HEK293T (cell line): Measurements from ENCODE around the gene PDIA2.

Source experiments
- CTCF ChIA-PET: fragments of 350-600 bp; formaldehyde crosslinking; extraction: SDS; loops from one replicate; lab custom pipeline; 2021; ENCODE audit warnings: antibody characterized with exemption, inconsistent platforms; lab: Yijun Ruan, JAX
- POLR2A ChIA-PET: fragments of 350-600 bp; formaldehyde crosslinking; extraction: SDS; loops from one replicate; lab custom pipeline; 2020; ENCODE audit warnings: antibody characterized with exemption, inconsistent platforms; lab: Yijun Ruan, JAX
- DNase-seq: peaks from one replicate; pipeline ENCODE4 v3.0.0; 2012; ENCODE audit warnings: mixed read lengths; ENCODE audit errors: extremely low spot score
- ARNT ChIP-seq: fragments of 450-650 bp; IDR thresholded peaks from 2 replicates; pipeline ENCODE4 v1.6.1; 2017; ENCODE audit warnings: mild to moderate bottlenecking
- BHLHE40 ChIP-seq: fragments of 450-650 bp; IDR thresholded peaks from 2 replicates; pipeline ENCODE4 v1.6.1; 2016; ENCODE audit warnings: mild to moderate bottlenecking, moderate library complexity, borderline replicate concordance
- CTBP1 ChIP-seq: fragments of 450-650 bp; IDR thresholded peaks from 2 replicates; pipeline ENCODE4 v1.6.1; 2016; ENCODE audit warnings: borderline replicate concordance
- ELF4 ChIP-seq: fragments of 450-650 bp; IDR thresholded peaks from 2 replicates; pipeline ENCODE4 v1.6.1; 2017; ENCODE audit warnings: antibody characterized with exemption
- FOXA1 ChIP-seq: fragments of 450-650 bp; IDR thresholded peaks from 2 replicates; pipeline ENCODE4 v1.6.1; 2016; ENCODE audit warnings: mild to moderate bottlenecking
- FOXK2 ChIP-seq: fragments of 450-650 bp; IDR thresholded peaks from 2 replicates; pipeline ENCODE4 v1.6.1; 2016; ENCODE audit warnings: mild to moderate bottlenecking
- FOXM1 ChIP-seq: fragments of 450-650 bp; IDR thresholded peaks from 2 replicates; pipeline ENCODE4 v1.6.1; 2017; ENCODE audit warnings: mild to moderate bottlenecking, borderline replicate concordance
- HDGF ChIP-seq: fragments of 450-650 bp; IDR thresholded peaks from 2 replicates; pipeline ENCODE4 v1.6.1; 2017; ENCODE audit warnings: antibody characterized with exemption, borderline replicate concordance
- L3MBTL2 ChIP-seq: fragments of 450-650 bp; conservative IDR thresholded peaks from 2 replicates; pipeline ENCODE4 v1.6.1; 2016; ENCODE audit warnings: mild to moderate bottlenecking
- LEF1 ChIP-seq: fragments of 450-650 bp; IDR thresholded peaks from 2 replicates; pipeline ENCODE4 v1.6.1; 2017; ENCODE audit warnings: mild to moderate bottlenecking, borderline replicate concordance
- NFRKB ChIP-seq: fragments of 450-650 bp; IDR thresholded peaks from 2 replicates; pipeline ENCODE4 v1.6.1; 2016; ENCODE audit warnings: mild to moderate bottlenecking, moderate library complexity
- PKNOX1 ChIP-seq: fragments of 450-650 bp; IDR thresholded peaks from 2 replicates; pipeline ENCODE4 v1.6.1; 2016
- SP1 ChIP-seq: fragments of 450-650 bp; IDR thresholded peaks from 2 replicates; pipeline ENCODE4 v1.6.1; 2017
- SUZ12 ChIP-seq: fragments of 450-650 bp; IDR thresholded peaks from 2 replicates; pipeline ENCODE4 v1.6.1; 2016; ENCODE audit warnings: mild to moderate bottlenecking
- TARDBP ChIP-seq: fragments of 450-650 bp; IDR thresholded peaks from 2 replicates; pipeline ENCODE4 v1.6.1; 2016
- ZNF384 ChIP-seq: fragments of 450-650 bp; IDR thresholded peaks from 2 replicates; pipeline ENCODE4 v1.6.1; 2016

PDIA2 gene

DNA sequence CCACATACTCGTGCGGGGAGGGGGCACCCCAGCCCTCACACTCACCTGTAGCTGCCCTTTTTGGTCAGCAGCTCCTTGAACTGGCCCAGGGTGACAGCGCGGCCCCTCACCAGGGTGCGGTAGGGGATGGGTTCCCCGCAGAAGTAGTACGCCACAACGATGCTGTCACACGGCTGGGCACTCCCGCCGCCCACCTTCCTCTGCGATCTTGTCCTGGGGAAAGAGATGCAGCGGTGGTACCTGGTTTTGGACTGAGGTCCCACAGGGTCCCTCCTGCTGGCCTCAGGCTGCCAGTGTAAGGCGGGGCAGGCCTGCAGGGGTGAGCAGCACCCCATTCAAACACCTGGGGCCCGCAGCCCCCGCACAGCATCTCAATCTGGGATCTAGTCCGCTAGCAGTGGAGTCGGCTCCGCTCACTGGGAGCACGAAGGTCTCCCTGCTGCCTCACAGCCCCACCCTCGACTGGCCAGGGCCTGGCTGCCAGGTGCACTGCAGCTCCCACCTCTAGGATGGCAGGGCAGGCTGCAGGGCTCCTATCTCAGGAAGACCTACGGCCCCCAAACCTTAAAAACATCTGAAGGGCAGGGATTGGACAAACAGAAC lies 6.5 kb downstream of the PDIA2 start:
- ChIA-PET POLR2A (no interaction called here), CTCF (no interaction called here)
- no peak for TF ChIP-seq FOXK2
- no peak for TF ChIP-seq BHLHE40
- no peak for TF ChIP-seq L3MBTL2
- no peak for TF ChIP-seq CTBP1
- no peak for TF ChIP-seq TARDBP
- TF ChIP-seq HDGF, result no peak
- TF ChIP-seq LEF1, result no peak
- TF ChIP-seq NFRKB, result no peak
- no peak for TF ChIP-seq PKNOX1
- no peak for TF ChIP-seq FOXA1
- TF ChIP-seq SUZ12, result no peak
- no peak for TF ChIP-seq FOXM1
- TF ChIP-seq SP1, result no peak
- TF ChIP-seq ZNF384, result no peak
- TF ChIP-seq ARNT, result no peak
- no peak for TF ChIP-seq ELF4
- DNase-seq, result no peak

DNA sequence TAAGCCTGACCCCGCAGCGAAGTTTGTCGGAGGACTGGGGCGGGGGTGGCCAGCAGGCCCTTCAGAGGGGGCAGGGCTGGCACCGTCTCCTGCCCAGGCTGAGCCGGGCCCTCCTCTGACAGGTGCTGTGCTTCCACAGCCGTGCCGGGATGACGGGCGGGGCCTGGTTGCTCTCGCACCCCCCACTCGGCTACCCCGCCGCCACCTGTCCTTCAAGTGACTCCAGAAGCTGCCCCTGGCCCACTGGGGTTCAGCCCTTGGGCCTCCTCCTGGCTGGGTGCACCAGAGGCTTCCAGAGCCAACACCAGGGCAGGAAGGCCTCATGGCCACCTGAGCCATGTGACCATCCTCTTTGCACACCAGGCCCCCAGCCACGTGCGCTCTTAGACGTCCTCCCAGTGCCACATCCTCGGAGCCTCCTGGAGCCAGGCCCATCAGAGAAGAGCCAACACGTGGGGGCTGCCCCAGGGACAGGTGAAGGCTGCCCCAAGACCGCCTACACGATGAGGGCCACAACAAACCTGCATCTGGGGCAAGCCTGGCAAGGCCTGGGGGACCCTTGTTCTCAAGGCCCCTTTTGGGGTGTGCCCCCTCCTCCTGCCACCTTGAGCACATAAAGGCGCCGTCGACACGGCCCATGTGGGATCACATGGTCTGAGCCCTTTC lies 7.2 kb downstream of the PDIA2 start:
- TF ChIP-seq PKNOX1 (no peak), BHLHE40 (no peak), TARDBP (no peak), ZNF384 (no peak), HDGF (no peak), NFRKB (no peak), ELF4 (no peak), LEF1 (no peak), SP1 (no peak), FOXK2 (no peak), CTBP1 (no peak), FOXA1 (no peak)
- no peak for DNase-seq
- POLR2A ChIA-PET, result no interaction called here
- CTCF ChIA-PET, result no interaction called here

DNA sequence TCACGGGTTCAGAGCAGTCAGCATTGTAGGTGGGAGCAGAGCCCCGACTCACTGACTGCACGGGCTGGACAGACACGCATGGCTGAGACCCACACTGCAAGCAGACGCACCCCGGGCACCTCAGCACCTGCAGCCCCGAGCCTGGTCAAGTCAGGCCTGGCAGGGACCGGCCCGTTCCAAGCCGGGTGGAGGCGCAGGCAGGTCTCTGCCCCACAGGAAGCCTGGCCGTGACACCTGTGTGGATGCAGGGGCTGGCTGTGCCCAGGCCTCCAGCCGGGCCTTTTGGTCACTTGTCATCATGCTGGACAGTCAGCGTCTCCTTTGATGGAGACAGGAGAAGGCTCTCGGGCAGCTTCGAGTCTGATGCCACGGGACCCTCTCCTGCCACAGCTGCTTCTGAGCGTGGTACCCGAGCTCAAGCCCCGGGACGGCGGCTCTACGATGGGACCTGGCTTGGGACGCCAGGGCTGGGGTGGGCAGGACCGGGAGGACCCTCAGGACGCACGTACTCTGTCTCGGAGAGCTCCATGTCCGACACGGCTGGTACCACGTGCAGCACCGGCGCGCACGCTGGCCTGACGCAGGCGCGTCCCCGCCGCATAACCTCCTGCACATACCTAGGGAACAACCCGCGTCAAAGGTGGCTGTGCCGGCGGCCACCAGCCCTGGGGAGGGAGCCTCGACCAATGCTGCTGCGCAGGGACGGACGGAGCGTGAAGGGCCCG lies 7.9 kb downstream of the PDIA2 start:
- POLR2A ChIA-PET, result no interaction called here
- CTCF ChIA-PET, result no interaction called here
- TF ChIP-seq L3MBTL2 (no peak), LEF1 (no peak), CTBP1 (no peak), TARDBP (no peak), PKNOX1 (no peak), ELF4 (no peak), SP1 (no peak), FOXK2 (no peak), NFRKB (no peak), ARNT (no peak), SUZ12 (no peak), BHLHE40 (no peak), FOXM1 (no peak)
- no peak for DNase-seq

GRCh38 chr16:291539-291938 lies 8.6 kb downstream of the PDIA2 start:
- ChIA-PET CTCF (no interaction called here), POLR2A (no interaction called here)
- TF ChIP-seq BHLHE40 (no peak), FOXA1 (no peak), PKNOX1 (no peak), HDGF (no peak), L3MBTL2 (no peak)
- DNase-seq, result no peak

DNA sequence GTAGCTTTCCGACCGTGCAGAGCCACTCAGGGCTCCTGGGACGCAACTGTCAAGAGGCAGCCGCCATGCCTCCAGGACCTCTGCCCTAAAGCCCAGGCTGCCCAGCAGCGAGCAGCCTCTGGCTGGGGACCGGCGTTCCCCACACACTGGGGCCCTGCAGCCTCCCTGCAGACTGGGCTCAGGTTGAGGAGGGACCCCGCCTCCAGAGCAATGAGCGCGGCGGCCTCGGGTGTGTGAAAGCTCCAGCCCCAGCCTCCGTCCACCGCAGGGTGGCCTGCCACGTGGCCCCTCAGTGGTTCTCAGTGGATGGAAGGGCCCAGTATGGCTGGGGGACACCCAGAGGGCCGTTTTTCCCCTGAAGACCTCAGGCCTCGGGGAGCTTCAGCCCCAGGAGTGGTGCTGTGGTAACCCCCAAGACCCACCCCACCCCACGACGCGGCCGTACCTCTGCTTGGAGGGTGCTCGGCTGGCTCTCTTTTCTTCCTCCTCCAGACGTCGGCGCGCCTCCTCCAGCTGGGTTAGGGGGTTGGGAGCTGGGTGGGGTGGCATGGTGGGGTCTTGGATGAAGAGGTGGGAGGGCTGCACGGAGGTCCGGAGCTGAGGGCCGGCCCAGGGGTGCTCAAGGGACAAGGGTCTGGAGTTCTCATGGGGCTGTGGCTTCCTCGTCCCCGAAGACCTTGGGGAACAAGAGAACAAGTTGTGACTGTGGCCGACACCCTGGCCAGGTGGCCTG lies 10.2 kb downstream of the PDIA2 start:
- DNase-seq, result no peak
- CTCF ChIA-PET, result interaction anchor here (1.0 kb wide), 1 partner anchor 193 kb away, joined by 4 read pairs; no protein-coding TSS in a partner anchor
- POLR2A ChIA-PET, result interaction anchor here (0.9 kb wide), 1 partner anchor 15 kb away, joined by 6 read pairs; no protein-coding TSS in a partner anchor
- no peak for TF ChIP-seq FOXK2
- no peak for TF ChIP-seq ARNT
- no peak for TF ChIP-seq FOXM1
- no peak for TF ChIP-seq NFRKB
- TF ChIP-seq TARDBP, result no peak
- no peak for TF ChIP-seq SP1
- TF ChIP-seq BHLHE40, result no peak
- no peak for TF ChIP-seq CTBP1
- no peak for TF ChIP-seq L3MBTL2
- no peak for TF ChIP-seq FOXA1
- TF ChIP-seq ELF4, result no peak
- TF ChIP-seq ZNF384, result no peak
- no peak for TF ChIP-seq SUZ12
- no peak for TF ChIP-seq LEF1
- TF ChIP-seq PKNOX1, result no peak
- TF ChIP-seq HDGF, result no peak
